Measurements from ENCODE around the gene SHOC2. TPM values are rescaled to one million over a fixed set of nuclear protein-coding genes. Genes with fewer than 3 reads are reported as not detected.

Gene SHOC2
- total RNA-seq, 1 donor from 2014 or later = 60.8 TPM

- H3K4me3 Mint-ChIP-seq (ENCODE audit: unreplicated experiment) = no peak overlapping the region
- no peak overlapping the region for H3K27ac Mint-ChIP-seq (ENCODE audit: unreplicated experiment)
- peaks cover 5% of the 10 kb centered on the region for H3K36me3 Mint-ChIP-seq (ENCODE audit: unreplicated experiment)
- peaks cover 12% of the 10 kb centered on the region for H3K4me1 Mint-ChIP-seq (ENCODE audit: unreplicated experiment)
- H3K27me3 Mint-ChIP-seq (ENCODE audit: unreplicated experiment) = no peaks in the 10 kb centered on the region
- no peak for TF ChIP-seq CTCF (IDR thresholded peaks at IDR 0.05)
- no peak for DNase-seq (ENCODE audit: extremely low spot score, unreplicated experiment)
- H3K9me3 Mint-ChIP-seq (ENCODE audit: unreplicated experiment) = no peaks in the 10 kb centered on the region
Observed at GRCh38 chr10:110960333-110960712, 40.9 kb downstream of the SHOC2 start.

GRCh38 chr10:110962443-110962842 lies 43.0 kb downstream of the SHOC2 start:
- DNase-seq (ENCODE audit: extremely low spot score, unreplicated experiment) = no peak
- Mint-ChIP-seq H3K27ac (ENCODE audit: unreplicated experiment) (no peak overlapping the region), H3K36me3 (ENCODE audit: unreplicated experiment) (peaks cover 5% of the 10 kb centered on the region), H3K4me3 (ENCODE audit: unreplicated experiment) (no peak overlapping the region), H3K4me1 (ENCODE audit: unreplicated experiment) (peaks cover 26% of the 10 kb centered on the region), H3K27me3 (ENCODE audit: unreplicated experiment) (no peaks in the 10 kb centered on the region), H3K9me3 (ENCODE audit: unreplicated experiment) (no peaks in the 10 kb centered on the region)
- no peak for TF ChIP-seq CTCF (IDR thresholded peaks at IDR 0.05)

GRCh38 chr10:110963162-110963561 lies 43.8 kb downstream of the SHOC2 start:
- DNase-seq (ENCODE audit: extremely low spot score, unreplicated experiment) = no peak
- no peak for TF ChIP-seq CTCF (IDR thresholded peaks at IDR 0.05)
- H3K36me3 Mint-ChIP-seq (ENCODE audit: unreplicated experiment) = peaks cover 5% of the 10 kb centered on the region
- H3K27ac Mint-ChIP-seq (ENCODE audit: unreplicated experiment) = no peak overlapping the region
- H3K4me1 Mint-ChIP-seq (ENCODE audit: unreplicated experiment) = peaks cover 26% of the 10 kb centered on the region
- no peaks in the 10 kb centered on the region for H3K27me3 Mint-ChIP-seq (ENCODE audit: unreplicated experiment)
- H3K9me3 Mint-ChIP-seq (ENCODE audit: unreplicated experiment) = no peaks in the 10 kb centered on the region
- no peak overlapping the region for H3K4me3 Mint-ChIP-seq (ENCODE audit: unreplicated experiment)

- no peak overlapping the region for H3K4me3 Mint-ChIP-seq (ENCODE audit: unreplicated experiment)
- no peak for TF ChIP-seq CTCF (IDR thresholded peaks at IDR 0.05)
- no peak overlapping the region for H3K27ac Mint-ChIP-seq (ENCODE audit: unreplicated experiment)
- no peak for DNase-seq (ENCODE audit: extremely low spot score, unreplicated experiment)
- no peaks in the 10 kb centered on the region for H3K9me3 Mint-ChIP-seq (ENCODE audit: unreplicated experiment)
- peaks cover 5% of the 10 kb centered on the region for H3K36me3 Mint-ChIP-seq (ENCODE audit: unreplicated experiment)
- H3K4me1 Mint-ChIP-seq (ENCODE audit: unreplicated experiment) = peaks cover 32% of the 10 kb centered on the region
- H3K27me3 Mint-ChIP-seq (ENCODE audit: unreplicated experiment) = no peaks in the 10 kb centered on the region
Observed at GRCh38 chr10:110964681-110965080, 45.3 kb downstream of the SHOC2 start.

- no peak for TF ChIP-seq CTCF (IDR thresholded peaks at IDR 0.05)
- Mint-ChIP-seq H3K27ac (ENCODE audit: unreplicated experiment) (no peak overlapping the region), H3K4me3 (ENCODE audit: unreplicated experiment) (no peak overlapping the region), H3K36me3 (ENCODE audit: unreplicated experiment) (peaks cover 5% of the 10 kb centered on the region), H3K4me1 (ENCODE audit: unreplicated experiment) (peaks cover 32% of the 10 kb centered on the region), H3K9me3 (ENCODE audit: unreplicated experiment) (no peaks in the 10 kb centered on the region), H3K27me3 (ENCODE audit: unreplicated experiment) (no peaks in the 10 kb centered on the region)
- no peak for DNase-seq (ENCODE audit: extremely low spot score, unreplicated experiment)
Observed at GRCh38 chr10:110965216-110965615, 45.8 kb downstream of the SHOC2 start.
